Peyer's patch (tissue), 4 donors: Measurements from ENCODE around the gene MAN1A1. TPM values are rescaled to one million over a fixed set of nuclear protein-coding genes. Genes with fewer than 3 reads are reported as not detected.

Experiments used
- DNase-seq, 3 donors: peaks; one replicate each; pipeline ENCODE4 v3.0.0-alpha.2; 2017 to 2019
- H3K27ac ChIP-seq, 4 donors: fragments of 200-600 bp; sonication (generic); one replicate each; pipeline ENCODE4 v1.5.1; 2016 to 2019
- H3K27me3 ChIP-seq, 2 donors: fragments of 200-600 bp; sonication (generic); one replicate each; pipeline ENCODE4 v1.5.1; 2019
- H3K36me3 ChIP-seq, 3 donors: fragments of 200-600 bp; sonication (generic); one replicate each; pipeline ENCODE4 v1.5.1; 2016 to 2019
- H3K4me1 ChIP-seq, 4 donors: fragments of 200-600 bp; sonication (generic); one replicate each; pipeline ENCODE4 v1.5.1; 2016 to 2019
- H3K4me3 ChIP-seq, 4 donors: fragments of 200-600 bp; sonication (generic); 1 replicate in 3 of 4; 2 replicates in 1 of 4; pipeline ENCODE4 v1.5.1; 2016 to 2019; ENCODE audit warnings: mild to moderate bottlenecking in 1 of 4
- H3K9me3 ChIP-seq, 4 donors: fragments of 200-600 bp; sonication (generic); one replicate each; pipeline ENCODE4 v1.5.1; 2016 to 2019; ENCODE audit warnings: mild to moderate bottlenecking in 1 of 4
- POLR2A ChIP-seq, 2 donors: fragments of 450-650 bp; IDR thresholded peaks; one replicate each; pipeline ENCODE4 v1.5.1; 2017; ENCODE audit warnings: antibody characterized with exemption in 2 of 2, mild to moderate bottlenecking in 2 of 2, moderate library complexity in 2 of 2
- total RNA-seq, 4 donors: library from RNA; depleted of rRNA; stranded (reverse); fragments of >200 nt; gene quantifications; one replicate each; pipeline ENCODE4 v1.1.0, GENCODE V29; 2016
- TF ChIP-seq, protein P1 (sequence below), 6 experiments: fragments of 450-650 bp in 4 of 6; fragments of 200-600 bp in 2 of 6; sonication (generic) in 1 of 6; IDR thresholded peaks; one replicate each; pipeline ENCODE4 v1.5.1; 2017 to 2019; ENCODE audit warnings: antibody characterized with exemption in 6 of 6, mild to moderate bottlenecking in 3 of 6, moderate library complexity in 1 of 6

Gene MAN1A1
- total RNA-seq, 4 donors from 2014 or later, result 43.7 to 158 (median 103) TPM

DNA sequence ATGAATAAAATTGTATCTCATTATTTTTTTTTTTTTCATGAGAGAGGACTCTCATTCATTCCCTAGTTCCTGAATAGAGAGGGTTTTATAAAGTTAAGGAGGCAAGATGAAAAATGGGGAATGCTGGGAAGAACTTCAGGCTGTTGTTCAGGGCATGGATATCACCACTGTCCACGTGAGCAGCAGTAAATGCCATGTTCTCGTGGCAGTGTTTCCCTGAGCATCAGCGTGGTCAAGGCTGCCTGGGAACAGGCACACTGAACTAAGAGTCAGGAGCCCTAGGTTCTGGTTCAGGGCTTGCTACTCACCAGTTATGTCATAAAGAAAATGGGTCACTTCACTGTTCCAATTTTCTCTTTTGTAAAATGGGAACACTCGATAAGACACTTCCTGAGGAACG is 93.2 kb downstream of the MAN1A1 start:
- no peak overlapping the region for H3K4me3 ChIP-seq
- H3K36me3 ChIP-seq, result no peaks in the 10 kb centered on the region
- no peak overlapping the region for H3K27ac ChIP-seq
- no peak for TF ChIP-seq POLR2A (IDR thresholded peaks at IDR 0.05)
- TF ChIP-seq, protein P1, sequence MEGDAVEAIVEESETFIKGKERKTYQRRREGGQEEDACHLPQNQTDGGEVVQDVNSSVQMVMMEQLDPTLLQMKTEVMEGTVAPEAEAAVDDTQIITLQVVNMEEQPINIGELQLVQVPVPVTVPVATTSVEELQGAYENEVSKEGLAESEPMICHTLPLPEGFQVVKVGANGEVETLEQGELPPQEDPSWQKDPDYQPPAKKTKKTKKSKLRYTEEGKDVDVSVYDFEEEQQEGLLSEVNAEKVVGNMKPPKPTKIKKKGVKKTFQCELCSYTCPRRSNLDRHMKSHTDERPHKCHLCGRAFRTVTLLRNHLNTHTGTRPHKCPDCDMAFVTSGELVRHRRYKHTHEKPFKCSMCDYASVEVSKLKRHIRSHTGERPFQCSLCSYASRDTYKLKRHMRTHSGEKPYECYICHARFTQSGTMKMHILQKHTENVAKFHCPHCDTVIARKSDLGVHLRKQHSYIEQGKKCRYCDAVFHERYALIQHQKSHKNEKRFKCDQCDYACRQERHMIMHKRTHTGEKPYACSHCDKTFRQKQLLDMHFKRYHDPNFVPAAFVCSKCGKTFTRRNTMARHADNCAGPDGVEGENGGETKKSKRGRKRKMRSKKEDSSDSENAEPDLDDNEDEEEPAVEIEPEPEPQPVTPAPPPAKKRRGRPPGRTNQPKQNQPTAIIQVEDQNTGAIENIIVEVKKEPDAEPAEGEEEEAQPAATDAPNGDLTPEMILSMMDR (IDR thresholded peaks at IDR 0.05), result no peak
- no peak for DNase-seq
- no peaks in the 10 kb centered on the region for H3K4me1 ChIP-seq
- no peaks in the 10 kb centered on the region for H3K9me3 ChIP-seq
- H3K27me3 ChIP-seq, result no peaks in the 10 kb centered on the region

DNA sequence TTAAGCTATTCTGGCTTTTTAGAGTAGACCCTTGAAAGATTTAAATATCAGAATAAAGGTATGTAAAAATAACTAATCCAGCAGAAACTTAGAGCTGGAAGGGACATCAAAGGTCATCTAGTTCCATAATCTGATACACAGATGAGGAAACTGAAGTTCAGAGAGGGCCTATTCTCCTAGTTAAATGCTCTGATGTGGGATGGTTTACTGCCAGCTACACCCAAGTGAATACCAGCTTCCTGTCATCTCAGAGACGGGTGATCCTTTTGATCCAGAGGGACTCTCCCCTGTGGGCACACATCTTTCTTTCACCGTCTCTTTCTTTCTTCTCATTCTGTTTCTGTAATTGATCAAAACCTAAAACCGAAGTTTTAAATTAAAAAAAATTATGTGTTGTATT is 94.1 kb downstream of the MAN1A1 start:
- no peak for TF ChIP-seq POLR2A (IDR thresholded peaks at IDR 0.05)
- TF ChIP-seq, protein P1 (IDR thresholded peaks at IDR 0.05), result no peak
- no peaks in the 10 kb centered on the region for H3K9me3 ChIP-seq
- no peak overlapping the region for H3K4me3 ChIP-seq
- no peak for DNase-seq
- no peaks in the 10 kb centered on the region for H3K4me1 ChIP-seq
- no peak overlapping the region for H3K27ac ChIP-seq
- no peaks in the 10 kb centered on the region for H3K36me3 ChIP-seq
- H3K27me3 ChIP-seq, result no peaks in the 10 kb centered on the region

DNA sequence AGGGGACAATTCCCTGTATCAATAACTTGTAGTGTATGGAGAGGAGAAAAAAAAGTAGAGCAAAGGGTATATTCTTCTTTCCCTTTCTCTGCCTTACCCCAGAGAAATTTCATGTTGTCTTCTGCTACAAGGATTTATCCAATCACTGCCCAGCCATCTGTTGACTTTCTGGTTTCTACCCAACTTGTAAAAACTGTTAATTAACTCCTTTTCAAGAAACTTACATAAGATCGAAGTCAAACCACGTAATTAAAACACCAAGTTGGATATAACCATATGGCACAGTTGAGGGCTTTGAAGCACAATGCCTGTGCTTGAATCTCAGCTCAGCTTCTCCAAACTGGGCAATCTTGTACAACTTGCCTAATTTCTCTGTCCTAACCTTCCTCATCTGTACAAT is 99.5 kb downstream of the MAN1A1 start:
- H3K27me3 ChIP-seq, result no peaks in the 10 kb centered on the region
- H3K27ac ChIP-seq, result no peak overlapping the region
- TF ChIP-seq, protein P1 (IDR thresholded peaks at IDR 0.05), result no peak
- no peak for TF ChIP-seq POLR2A (IDR thresholded peaks at IDR 0.05)
- H3K36me3 ChIP-seq, result peaks cover 0 to 20% (median 0%) of the 10 kb centered on the region in 3 donors
- no peak overlapping the region for H3K4me3 ChIP-seq
- no peak for DNase-seq
- no peaks in the 10 kb centered on the region for H3K4me1 ChIP-seq
- H3K9me3 ChIP-seq, result no peaks in the 10 kb centered on the region

DNA sequence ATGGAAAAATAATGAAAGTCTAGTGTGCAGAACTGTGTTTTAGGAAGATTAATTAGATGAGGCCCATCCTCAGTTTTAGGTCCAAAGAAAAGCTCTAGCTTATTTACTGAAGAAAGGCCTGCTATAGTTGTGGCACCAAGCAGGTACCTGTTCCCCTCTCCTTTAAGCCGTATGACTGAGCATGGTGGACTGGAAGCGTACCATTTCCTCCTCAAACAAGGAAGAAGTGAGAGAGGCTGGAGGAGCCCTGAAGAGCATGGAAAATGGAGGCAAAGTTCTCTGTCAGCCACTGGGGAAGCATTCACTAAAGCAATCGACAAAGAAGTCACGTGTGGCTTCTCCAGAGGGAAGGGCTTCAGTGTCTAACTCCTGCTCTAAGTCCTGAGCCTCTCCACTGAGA is 100.2 kb downstream of the MAN1A1 start:
- Histone ChIP-seq H3K36me3 (peaks cover 0 to 20% (median 0%) of the 10 kb centered on the region in 3 donors), H3K4me1 (no peaks in the 10 kb centered on the region), H3K9me3 (no peaks in the 10 kb centered on the region), H3K27ac (no peak overlapping the region), H3K27me3 (no peaks in the 10 kb centered on the region), H3K4me3 (no peak overlapping the region)
- DNase-seq, result no peak
- TF ChIP-seq, protein P1 (IDR thresholded peaks at IDR 0.05), result no peak
- TF ChIP-seq POLR2A (IDR thresholded peaks at IDR 0.05), result no peak

DNA sequence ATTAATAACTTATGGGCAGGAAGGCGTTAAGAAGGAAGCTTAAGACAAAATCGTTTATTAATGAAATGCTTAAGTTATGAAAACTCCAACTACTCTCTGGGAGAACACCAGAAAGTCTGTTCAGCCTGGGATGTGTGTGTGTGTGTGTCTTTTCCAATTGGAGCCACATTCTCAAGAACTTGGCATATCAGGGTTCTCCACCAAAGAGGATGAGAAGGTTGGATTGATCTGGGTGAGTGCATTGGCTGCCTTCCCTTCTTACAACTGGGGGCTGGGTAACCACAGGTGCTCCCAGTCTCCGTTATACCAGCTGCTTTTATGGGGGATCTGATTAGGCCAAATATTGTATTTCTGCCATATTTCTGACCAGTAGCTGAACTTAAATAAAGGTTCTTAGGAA is 102.1 kb downstream of the MAN1A1 start:
- TF ChIP-seq, protein P1 (IDR thresholded peaks at IDR 0.05), result no peak
- no peak for TF ChIP-seq POLR2A (IDR thresholded peaks at IDR 0.05)
- no peaks in the 10 kb centered on the region for H3K4me1 ChIP-seq
- peaks cover 0 to 20% (median 0%) of the 10 kb centered on the region in 3 donors for H3K36me3 ChIP-seq
- H3K27me3 ChIP-seq, result no peaks in the 10 kb centered on the region
- H3K9me3 ChIP-seq, result no peaks in the 10 kb centered on the region
- no peak overlapping the region for H3K4me3 ChIP-seq
- H3K27ac ChIP-seq, result no peak overlapping the region
- DNase-seq, result no peak

DNA sequence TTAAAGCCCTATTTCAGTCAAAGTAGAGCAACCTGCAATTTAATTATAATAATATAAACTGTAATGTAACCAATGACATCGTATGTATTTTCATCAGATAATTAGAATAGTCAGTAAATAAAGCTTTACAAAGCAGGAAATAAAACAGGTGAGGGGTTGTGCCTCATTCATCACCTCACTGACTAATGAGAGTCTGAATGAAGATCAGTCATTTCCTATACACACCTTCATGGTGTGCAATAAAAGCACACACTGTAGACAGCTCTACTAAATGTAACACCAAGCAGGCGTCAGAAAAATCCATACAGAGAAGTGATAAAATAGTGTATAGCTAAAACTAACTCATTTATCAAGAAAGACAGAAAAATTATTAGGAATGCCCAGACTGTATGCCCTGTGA is 105.9 kb downstream of the MAN1A1 start:
- Histone ChIP-seq H3K27ac (no peak overlapping the region), H3K36me3 (peaks cover 0 to 20% (median 0%) of the 10 kb centered on the region in 3 donors), H3K9me3 (no peaks in the 10 kb centered on the region), H3K4me3 (no peak overlapping the region), H3K27me3 (no peaks in the 10 kb centered on the region), H3K4me1 (peaks cover 0 to 11% (median 0%) of the 10 kb centered on the region in 4 donors)
- TF ChIP-seq, protein P1 (IDR thresholded peaks at IDR 0.05), result no peak
- TF ChIP-seq POLR2A (IDR thresholded peaks at IDR 0.05), result no peak
- no peak for DNase-seq
